ENCODE data around the gene PPP2R3A. TPM values are rescaled to one million over a fixed set of nuclear protein-coding genes. Genes with fewer than 3 reads are reported as not detected.

PPP2R3A gene
- total and polyA plus RNA-seq, 2 experiments from 2014 or later: 6.4 to 15.2 TPM

GRCh38 chr3:136074546-136075170 lies 109.1 kb downstream of the PPP2R3A start:
- Mint-ChIP-seq H3K4me1 (peaks cover 4% of the 10 kb centered on the region; the same call in 2 of the 3 replicates), H3K36me3 (ENCODE audit: low read depth) (no peaks in the 10 kb centered on the region), H3K27me3 (ENCODE audit: insufficient read depth, low read depth, poor library complexity) (no peaks in the 10 kb centered on the region), H3K9me3 (no peaks in the 10 kb centered on the region), H3K4me3 (no peak overlapping the region), H3K27ac (no peak overlapping the region)
- H3K36me3 ChIP-seq (ENCODE audit: insufficient read depth): no peaks in the 10 kb centered on the region
- DNase-seq (ENCODE audit: low spot score) (no peak), ATAC-seq (no peak)
- H3K4me3 ChIP-seq: no peak overlapping the region
- no peak overlapping the region for H2AFZ ChIP-seq
- H4K20me1 ChIP-seq (replicated peaks; ENCODE audit: insufficient read depth): no peaks in the 10 kb centered on the region
- no peak overlapping the region for H3K27ac ChIP-seq (ENCODE audit: low read depth)
- H3K9me2 ChIP-seq (ENCODE audit: insufficient read depth): no peaks in the 10 kb centered on the region
- no peaks in the 10 kb centered on the region for H3K79me2 ChIP-seq (replicated peaks; ENCODE audit: insufficient read depth)
- TF ChIP-seq ZNF331 (CRISPR knock-in tag; IDR thresholded peaks at IDR 0.05; ENCODE audit: low read depth): no peak
- TF ChIP-seq JUNB (IDR thresholded peaks at IDR 0.05; ENCODE audit: unreplicated experiment): no peak
- no peak for TF ChIP-seq EZH2phosphoT487 (IDR thresholded peaks at IDR 0.05; ENCODE audit: unreplicated experiment)
- no peak for TF ChIP-seq STAT1 (IDR thresholded peaks at IDR 0.05; ENCODE audit: unreplicated experiment)
- TF ChIP-seq ETS1 (IDR thresholded peaks at IDR 0.05): no peak
- TF ChIP-seq CTCF (conservative IDR thresholded peaks at IDR 0.05; ENCODE audit: low read depth in 2 of 2): no peak
- TF ChIP-seq ZNF114 (CRISPR knock-in tag; IDR thresholded peaks at IDR 0.05): no peak
- TF ChIP-seq EZH2 (IDR thresholded peaks at IDR 0.05; ENCODE audit: low read depth, unreplicated experiment): no peak
- TF ChIP-seq CREB1 (CRISPR knock-in tag; IDR thresholded peaks at IDR 0.05; ENCODE audit: low read depth): no peak
- no peak for TF ChIP-seq REST (IDR thresholded peaks at IDR 0.05; ENCODE audit: unreplicated experiment)
- no peak for TF ChIP-seq ZNF462 (CRISPR knock-in tag; IDR thresholded peaks at IDR 0.05)
- TF ChIP-seq NANOG (IDR thresholded peaks at IDR 0.05; ENCODE audit: borderline replicate concordance): no peak
- no peaks in the 10 kb centered on the region for H3F3A ChIP-seq (replicated peaks; ENCODE audit: low read depth)
- H3K4me1 ChIP-seq (ENCODE audit: insufficient read depth): no peaks in the 10 kb centered on the region
- no peaks in the 10 kb centered on the region for H3K27me3 ChIP-seq (ENCODE audit: insufficient read depth)
- H3K4me2 ChIP-seq: no peak overlapping the region
